ENCODE data around the gene RTN4IP1. TPM values are rescaled to one million over a fixed set of nuclear protein-coding genes. Genes with fewer than 3 reads are reported as not detected.

RTN4IP1 gene
- total RNA-seq, 1 experiment from 2014 or later = 12.5 TPM

DNA sequence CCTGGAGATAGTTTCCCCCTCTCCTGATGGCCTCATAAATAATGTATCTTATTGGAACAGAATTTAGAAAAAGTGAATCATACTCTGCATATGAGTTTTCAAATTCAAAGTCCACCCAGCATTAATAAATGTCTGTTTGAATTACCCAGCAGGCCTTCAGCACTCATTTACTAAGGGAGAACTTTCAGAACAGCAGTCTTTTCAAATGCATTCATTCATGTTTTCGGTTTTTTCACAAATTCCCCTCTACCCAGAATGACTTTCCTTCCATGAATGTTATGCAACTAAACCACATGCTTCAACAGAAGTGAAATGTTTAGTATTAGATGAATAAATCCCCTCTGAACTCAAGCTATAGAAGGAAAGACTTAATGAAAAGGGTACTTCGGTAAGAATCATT, 92.4 kb downstream of the RTN4IP1 start:
- no peak overlapping the region for H3K18ac ChIP-seq (ENCODE audit: insufficient read length, low read depth, low read length)
- no peak overlapping the region for H4K5ac ChIP-seq (ENCODE audit: insufficient read length, low read depth, low read length)
- Mint-ChIP-seq H3K4me3 (no peak overlapping the region), H3K36me3 (ENCODE audit: insufficient read depth in 1 of 3, low read depth in 3 of 3) (no peaks in the 10 kb centered on the region), H3K9me3 (no peaks in the 10 kb centered on the region), H3K27ac (no peak overlapping the region), H3K4me1 (peaks cover 8 to 13% of the 10 kb centered on the region in 2 experiments), H3K27me3 (ENCODE audit: low read depth) (no peaks in the 10 kb centered on the region)
- no peak overlapping the region for H3K4me2 ChIP-seq (ENCODE audit: insufficient read depth, insufficient read length, low read length)
- no peaks in the 10 kb centered on the region for H3K79me2 ChIP-seq (ENCODE audit: insufficient read depth, low read length)
- no peak overlapping the region for H3K14ac ChIP-seq (ENCODE audit: insufficient read depth, low read length)
- H3K27me3 ChIP-seq (ENCODE audit: insufficient read depth, low read length) = no peaks in the 10 kb centered on the region
- H2BK120ac ChIP-seq (ENCODE audit: low read depth, low read length, poor library complexity, severe bottlenecking) = no peak overlapping the region
- H3K4ac ChIP-seq (ENCODE audit: low read depth, low read length) = no peak overlapping the region
- H4K91ac ChIP-seq (ENCODE audit: insufficient read length, low read depth, low read length) = no peak overlapping the region
- no peak overlapping the region for H3T11ph ChIP-seq (ENCODE audit: low read length)
- no peaks in the 10 kb centered on the region for H3K9me3 ChIP-seq (ENCODE audit: control insufficient read depth, low read depth, low read length)
- H3K23ac ChIP-seq (ENCODE audit: insufficient read length, low read depth, low read length) = no peak overlapping the region
- no peak overlapping the region for H3K27ac ChIP-seq (ENCODE audit: insufficient read length, low read depth, low read length)
- no peak overlapping the region for H2BK20ac ChIP-seq (ENCODE audit: low read depth, low read length, poor library complexity, severe bottlenecking)
- no peak overlapping the region for H2AFZ ChIP-seq (ENCODE audit: low read length)
- H2BK15ac ChIP-seq (ENCODE audit: low read depth, low read length) = no peak overlapping the region
- H3K4me1 ChIP-seq (ENCODE audit: insufficient read depth, low read length) = no peaks in the 10 kb centered on the region
- no peak overlapping the region for H2BK5ac ChIP-seq (ENCODE audit: insufficient read length, low read length)
- no peaks in the 10 kb centered on the region for H3K79me1 ChIP-seq (ENCODE audit: insufficient read depth, low read depth, low read length, poor library complexity, severe bottlenecking)
- WGBS (ENCODE audit: extremely low coverage, insufficient read length, low lambda C conversion rate) = no CpG with 5 or more reads among the region's 2 CpGs
- DNase-seq = no peak
- H4K20me1 ChIP-seq (ENCODE audit: control insufficient read depth, insufficient read depth, insufficient read length) = no peaks in the 10 kb centered on the region
- H3K23me2 ChIP-seq (ENCODE audit: insufficient read length, low read depth, low read length, poor library complexity, severe bottlenecking) = no peaks in the 10 kb centered on the region
- H4K8ac ChIP-seq (replicated peaks; ENCODE audit: insufficient read length, low read depth, low read length) = no peak overlapping the region
- H3K56ac ChIP-seq (ENCODE audit: insufficient read length, low read depth, low read length) = no peak overlapping the region
- TF ChIP-seq, protein P1, sequence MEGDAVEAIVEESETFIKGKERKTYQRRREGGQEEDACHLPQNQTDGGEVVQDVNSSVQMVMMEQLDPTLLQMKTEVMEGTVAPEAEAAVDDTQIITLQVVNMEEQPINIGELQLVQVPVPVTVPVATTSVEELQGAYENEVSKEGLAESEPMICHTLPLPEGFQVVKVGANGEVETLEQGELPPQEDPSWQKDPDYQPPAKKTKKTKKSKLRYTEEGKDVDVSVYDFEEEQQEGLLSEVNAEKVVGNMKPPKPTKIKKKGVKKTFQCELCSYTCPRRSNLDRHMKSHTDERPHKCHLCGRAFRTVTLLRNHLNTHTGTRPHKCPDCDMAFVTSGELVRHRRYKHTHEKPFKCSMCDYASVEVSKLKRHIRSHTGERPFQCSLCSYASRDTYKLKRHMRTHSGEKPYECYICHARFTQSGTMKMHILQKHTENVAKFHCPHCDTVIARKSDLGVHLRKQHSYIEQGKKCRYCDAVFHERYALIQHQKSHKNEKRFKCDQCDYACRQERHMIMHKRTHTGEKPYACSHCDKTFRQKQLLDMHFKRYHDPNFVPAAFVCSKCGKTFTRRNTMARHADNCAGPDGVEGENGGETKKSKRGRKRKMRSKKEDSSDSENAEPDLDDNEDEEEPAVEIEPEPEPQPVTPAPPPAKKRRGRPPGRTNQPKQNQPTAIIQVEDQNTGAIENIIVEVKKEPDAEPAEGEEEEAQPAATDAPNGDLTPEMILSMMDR (conservative IDR thresholded peaks at IDR 0.05) = no peak
- H3K9ac ChIP-seq (ENCODE audit: extremely low read depth, insufficient read length, low read length) = no peak overlapping the region
- no peak overlapping the region for H2BK12ac ChIP-seq (ENCODE audit: insufficient read length, low read depth, low read length)
- H2AK5ac ChIP-seq (ENCODE audit: insufficient read length, low read length) = no peak overlapping the region

All from H9 (cell line).